GM12878 (cell line): ENCODE results near the gene EHBP1L1. TPM values are rescaled to one million over a fixed set of nuclear protein-coding genes. Genes with fewer than 3 reads are reported as not detected.

Experiments
- ASH2L ChIP-seq: fragments of 300-600, 200-600 bp; sonication (generic); IDR thresholded peaks from 2 replicates; pipeline ENCODE4 v1.6.1; 2017; ENCODE audit warnings: low read depth, mild to moderate bottlenecking, borderline replicate concordance
- CHD4 ChIP-seq: fragments of 200-600 bp; sonication (generic); IDR thresholded peaks from 2 replicates; pipeline ENCODE4 v1.6.1; 2016; ENCODE audit warnings: mild to moderate bottlenecking
- CREB1 ChIP-seq: IDR thresholded peaks from 2 replicates; pipeline ENCODE4 v1.6.1; 2012; ENCODE audit warnings: low read depth, mild to moderate bottlenecking, inconsistent platforms
- EED ChIP-seq: sonication (generic); IDR thresholded peaks from 2 replicates; pipeline ENCODE4 v1.6.1; 2016; ENCODE audit warnings: antibody characterized with exemption, low read depth
- FOS ChIP-seq: IDR thresholded peaks from 3 replicates; pipeline ENCODE4 v1.6.1; 2011; ENCODE audit warnings: borderline replicate concordance; ENCODE audit not compliant: insufficient read length; ENCODE audit errors: extremely low read depth
- HDGF ChIP-seq: fragments of 450-650 bp; IDR thresholded peaks from 2 replicates; pipeline ENCODE4 v1.6.1; 2016; ENCODE audit warnings: antibody characterized with exemption
- MEF2A ChIP-seq: IDR thresholded peaks from 2 replicates; pipeline ENCODE4 v1.6.1; 2011; ENCODE audit warnings: low read depth, mild to moderate bottlenecking, low read length, moderate library complexity; ENCODE audit not compliant: insufficient read depth
- MYB ChIP-seq: fragments of 150-350 bp; IDR thresholded peaks from 2 replicates; pipeline ENCODE4 v1.6.1; 2014; ENCODE audit warnings: mild to moderate bottlenecking, low read depth, low read length, borderline replicate concordance
- MYC ChIP-seq: IDR thresholded peaks from 2 replicates; pipeline ENCODE4 v1.6.1; 2011; ENCODE audit warnings: mild to moderate bottlenecking, low read length, moderate library complexity, inconsistent platforms; ENCODE audit not compliant: insufficient read depth, insufficient replicate concordance, insufficient read length, severe bottlenecking
- NFXL1 ChIP-seq: fragments of 450-650 bp; IDR thresholded peaks from 2 replicates; pipeline ENCODE4 v1.6.1; 2017; ENCODE audit warnings: antibody characterized with exemption, mild to moderate bottlenecking, borderline replicate concordance
- NFYB ChIP-seq: IDR thresholded peaks from 2 replicates; pipeline ENCODE4 v1.6.1; 2011; ENCODE audit warnings: low read depth, mild to moderate bottlenecking, low read length, improper control_type of control experiment, moderate library complexity; ENCODE audit not compliant: insufficient read depth
- NKRF ChIP-seq: fragments of 450-650 bp; conservative IDR thresholded peaks from 2 replicates; pipeline ENCODE4 v1.6.1; 2017; ENCODE audit warnings: mild to moderate bottlenecking, moderate library complexity
- NR2C1 ChIP-seq: fragments of 450-650 bp; IDR thresholded peaks from 2 replicates; pipeline ENCODE4 v1.6.1; 2017; ENCODE audit warnings: antibody characterized with exemption, mild to moderate bottlenecking, moderate library complexity
- NR2C2 ChIP-seq: IDR thresholded peaks from 2 replicates; pipeline ENCODE4 v1.6.1; 2011; ENCODE audit warnings: borderline replicate concordance, low read depth; ENCODE audit not compliant: control insufficient read depth, insufficient read length
- POU2F2 ChIP-seq: IDR thresholded peaks from 3 replicates; pipeline ENCODE4 v1.6.1; 2011; ENCODE audit warnings: low read depth, mild to moderate bottlenecking, low read length, borderline replicate concordance
- SIX5 ChIP-seq: IDR thresholded peaks from 2 replicates; pipeline ENCODE4 v1.6.1; 2011; ENCODE audit warnings: mild to moderate bottlenecking, low read depth, low read length, moderate library complexity; ENCODE audit not compliant: severe bottlenecking
- SMAD5 ChIP-seq: IDR thresholded peaks from 2 replicates; pipeline ENCODE4 v1.6.1; 2016; ENCODE audit warnings: antibody characterized with exemption, low read depth
- STAT1 ChIP-seq: fragments of 450-650 bp; conservative IDR thresholded peaks from 2 replicates; pipeline ENCODE4 v1.6.1; 2014; ENCODE audit warnings: antibody characterized with exemption, mild to moderate bottlenecking
- SUZ12 ChIP-seq: fragments of 200-600 bp; sonication (generic); IDR thresholded peaks from one replicate; pipeline ENCODE4 v1.6.1; 2018; ENCODE audit warnings: antibody characterized with exemption, mild to moderate bottlenecking; ENCODE audit not compliant: unreplicated experiment
- TCF3 ChIP-seq: IDR thresholded peaks from 2 replicates; pipeline ENCODE4 v1.6.1; 2012; ENCODE audit warnings: low read depth, mild to moderate bottlenecking, low read length, borderline replicate concordance; ENCODE audit not compliant: insufficient read depth
- ZBED1 ChIP-seq: IDR thresholded peaks from 2 replicates; pipeline ENCODE4 v1.6.1; 2016; ENCODE audit warnings: borderline replicate concordance
- ZNF592 ChIP-seq: fragments of 450-650 bp; IDR thresholded peaks from 2 replicates; pipeline ENCODE4 v1.6.1; 2017; ENCODE audit warnings: mild to moderate bottlenecking, moderate library complexity
- polyA plus RNA-seq, 11 experiments: library from polyadenylated mRNA; depleted of rRNA in 4 of 11; unstranded in 6 of 11; stranded (reverse) in 5 of 11; fragments of >200 nt; fragmentation: Nextera tagmentation in 4 of 11; fragmentation: Illumina TruSeq in 1 of 11; extraction: Ambion mirVana in 4 of 11; extraction: Trizol in 1 of 11; gene quantifications; 1 replicate in 1 of 11; 2 replicates in 10 of 11; pipeline versions ENCODE4 v1.2.1 to v1.2.3, GENCODE V29; 2011 to 2016; ENCODE audit warnings: inconsistent platforms in 2 of 11, missing spikeins in 2 of 11, low read depth in 1 of 11
- total RNA-seq, 4 experiments: library from RNA; depleted of rRNA in 3 of 4; stranded (reverse); fragments of >200 nt in 3 of 4; fragmentation: Illumina TruSeq in 1 of 4; extraction: Trizol in 1 of 4; gene quantifications; 2 replicates each; pipeline versions ENCODE4 v1.2.1 to v1.2.3, GENCODE V29; 2013 to 2021

EHBP1L1 gene
- total and polyA plus RNA-seq, 10 of the 15 experiments (the other 5 are each of a cell fraction or from before 2014, with no cell fraction given), result 0.06 to 99.4 (median 32.7) TPM

GRCh38 chr11:65575568-65576231 is at the start of gene EHBP1L1 (continued):
- TF ChIP-seq NKRF (0 out of 2 replicates have a peak, but pooled peaks have one; percentile 10), STAT1 (no peak), NFXL1 (no peak), CHD4 (no peak), ZBED1 (peak; percentile 52; the same call in 1 of the 2 replicates), FOS (no peak), NR2C2 (no peak), NFYB (no peak), SIX5 (no peak), TCF3 (no peak), NR2C1 (no peak), EED (peak; percentile 98), SUZ12 (no peak), ASH2L (no peak), MEF2A (no peak), MYB (no peak), POU2F2 (peak; percentile 65), SMAD5 (no peak; the same call in 1 of the 2 replicates), MYC (no peak), HDGF (no peak; the same call in 1 of the 2 replicates), ZNF592 (no peak), CREB1 (no peak)
